K562 (cell line): ENCODE measurements around the gene CNIH3. TPM values are rescaled to one million over a fixed set of nuclear protein-coding genes. Genes with fewer than 3 reads are reported as not detected.
A peak's percentile ranks its signal among the peaks of the same experiment; 100 is the strongest.

Source experiments
- ATAC-seq: fragments of 200-7000 bp; cut with Tn5 transposase; 3 replicates; pipeline ENCODE4 v1.9.1; 2020; ENCODE audit warnings: moderate library complexity
- BruUV-seq: library from RNA; stranded (reverse); fragments of 400-500 nt; replicated peaks from 2 replicates; lab custom pipeline; 2021; lab: Mats Ljungman, UMichigan
- CTCF ChIA-PET: fragments of 300-600 bp; formaldehyde crosslinking; extraction: SDS; loops from one replicate; lab custom pipeline; 2021; ENCODE audit warnings: low intra/inter-chr PET ratio; lab: Yijun Ruan, JAX
- POLR2A ChIA-PET: fragments of 300-600, 350-650 bp; sonication (Branson Sonifier 250); formaldehyde crosslinking; extraction: SDS; loops from one replicate; lab custom pipeline; 2021; ENCODE audit warnings: antibody characterized with exemption, inconsistent platforms; lab: Yijun Ruan, JAX
- DNase-seq, 4 experiments: peaks; one replicate each; pipeline versions ENCODE4 v3.0.0 to v3.0.0-alpha.2; 2011 to 2018; ENCODE audit warnings: low spot score in 3 of 4, mixed read lengths in 3 of 4; ENCODE audit errors: extremely low read depth in 1 of 4
- FAIRE-seq: peaks from 2 replicates; lab custom pipeline; 2011; peaks lifted over from hg19 to GRCh38; lab: Jason Lieb, UNC
- H2AFZ ChIP-seq: 2 replicates; pipeline ENCODE4 v1.6.0; 2011; ENCODE audit warnings: low read depth, low read length, control low read depth, inconsistent platforms
- H3K27ac ChIP-seq: fragments of 200-600 bp; 3 replicates; pipeline ENCODE4 v1.8.0; 2011; ENCODE audit warnings: low read depth, mild to moderate bottlenecking, control low read depth, inconsistent platforms, low read length, moderate library complexity, mixed read lengths; ENCODE audit errors: extremely low read depth
- H3K27me3 ChIP-seq, 2 experiments: fragments of 300-600 bp in 1 of 2; 2 replicates in 1 of 2; 3 replicates in 1 of 2; pipeline versions ENCODE4 v1.6.0 to v1.8.0; 2011; ENCODE audit warnings: inconsistent platforms in 2 of 2, low read length in 2 of 2, mild to moderate bottlenecking in 1 of 2, mixed read lengths in 1 of 2, moderate library complexity in 1 of 2; ENCODE audit not compliant: control insufficient read depth in 2 of 2, insufficient read depth in 2 of 2
- H3K36me3 ChIP-seq: fragments of 300-600 bp; 3 replicates; pipeline ENCODE4 v1.8.0; 2011; ENCODE audit warnings: mild to moderate bottlenecking, low read length, inconsistent platforms; ENCODE audit not compliant: control insufficient read depth, insufficient read depth
- H3K4me1 ChIP-seq, 2 experiments: fragments of 200-600 bp in 1 of 2; replicated peaks in 1 of 2; 2 replicates in 1 of 2; 3 replicates in 1 of 2; pipeline versions ENCODE4 v1.5.1 to v1.8.0; 2011; ENCODE audit warnings: inconsistent platforms in 2 of 2, low read length in 2 of 2, mild to moderate bottlenecking in 1 of 2, mixed read lengths in 1 of 2, moderate library complexity in 1 of 2; ENCODE audit not compliant: control insufficient read depth in 2 of 2, insufficient read depth in 2 of 2
- H3K4me2 ChIP-seq: 2 replicates; pipeline ENCODE4 v1.6.1; 2011; ENCODE audit warnings: low read length, control low read depth, inconsistent platforms, mixed read lengths; ENCODE audit not compliant: insufficient read depth
- H3K4me3 ChIP-seq: fragments of 200-600 bp; sonication (generic), shearing (Covaris generic); 2 replicates; pipeline ENCODE4 v1.5.1; 2016; ENCODE audit warnings: control low read depth, inconsistent platforms
- H3K79me2 ChIP-seq: fragments of 200-600 bp; 3 replicates; pipeline ENCODE4 v1.8.0; 2011; ENCODE audit warnings: low read length, inconsistent platforms; ENCODE audit not compliant: control insufficient read depth, insufficient read depth
- H3K9ac ChIP-seq, 2 experiments: 2 replicates each; pipeline versions ENCODE4 v1.6.0 to v1.6.1; 2011; ENCODE audit warnings: low read depth in 2 of 2, low read length in 2 of 2, control low read depth in 1 of 2, inconsistent platforms in 1 of 2, mild to moderate bottlenecking in 1 of 2, mixed read lengths in 1 of 2; ENCODE audit not compliant: insufficient read depth in 1 of 2
- H3K9me1 ChIP-seq: one replicate; pipeline ENCODE4 v1.6.0; 2011; ENCODE audit warnings: inconsistent platforms, mild to moderate bottlenecking, low read length, moderate library complexity; ENCODE audit not compliant: control insufficient read depth, insufficient read depth
- H3K9me3 ChIP-seq: replicated peaks from 2 replicates; pipeline ENCODE4 v1.5.1; 2011; ENCODE audit warnings: low read depth, low read length, inconsistent platforms; ENCODE audit not compliant: control insufficient read depth, insufficient read depth
- H4K20me1 ChIP-seq: replicated peaks from 2 replicates; pipeline ENCODE4 v1.6.1; 2011; ENCODE audit warnings: low read length, inconsistent platforms, mixed read lengths; ENCODE audit not compliant: control insufficient read depth, insufficient read depth
- ATF1 ChIP-seq, 2 experiments: fragments of 450-650 bp in 1 of 2; IDR thresholded peaks; 2 replicates each; pipeline ENCODE4 v1.6.1; 2016; ENCODE audit warnings: missing compliant biosample characterization in 1 of 2, missing genetic modification characterization in 1 of 2
- CBFA2T3 ChIP-seq: fragments of 450-650 bp; IDR thresholded peaks from 2 replicates; pipeline ENCODE4 v1.6.1; 2017
- FOSL1 ChIP-seq: fragments of 200-800 bp; sonication (Bioruptor generic); conservative IDR thresholded peaks from 2 replicates; pipeline ENCODE4 v1.6.1; 2016; ENCODE audit warnings: missing genetic modification characterization, missing compliant biosample characterization
- GABPB2 ChIP-seq: fragments of 250-450 bp; sonication (Bioruptor Pico); conservative IDR thresholded peaks from 2 replicates; pipeline ENCODE4 v1.5.1; 2021; ENCODE audit warnings: mild to moderate bottlenecking
- HDAC1 ChIP-seq, 2 experiments: fragments of 450-650 bp; IDR thresholded peaks; 2 replicates each; pipeline ENCODE4 v1.6.1; 2016 to 2017; ENCODE audit warnings: inconsistent platforms in 1 of 2, mild to moderate bottlenecking in 1 of 2, moderate library complexity in 1 of 2
- IFI16 ChIP-seq: fragments of 250-450 bp; sonication (Bioruptor Pico); IDR thresholded peaks from 2 replicates; pipeline ENCODE4 v2.1.2; 2022; ENCODE audit warnings: mild to moderate bottlenecking, inconsistent platforms
- KLF16 ChIP-seq: IDR thresholded peaks from 2 replicates; pipeline ENCODE4 v1.6.1; 2016; ENCODE audit warnings: antibody characterized with exemption
- MITF ChIP-seq: IDR thresholded peaks from 2 replicates; pipeline ENCODE4 v1.6.1; 2014; ENCODE audit warnings: antibody characterized with exemption
- RCOR1 ChIP-seq, 2 experiments: IDR thresholded peaks; 2 replicates each; pipeline ENCODE4 v1.6.1; 2012; ENCODE audit warnings: low read depth in 2 of 2, low read length in 2 of 2, borderline replicate concordance in 1 of 2, improper control_type of control experiment in 1 of 2
- ZBTB9 ChIP-seq: fragments of 450-650 bp; formaldehyde crosslinking; IDR thresholded peaks from 2 replicates; pipeline ENCODE4 v1.4.0; 2020; ENCODE audit warnings: mild to moderate bottlenecking, moderate library complexity
- WGBS: fragments of 100-300 bp; shearing (Covaris generic); methylation state at CpG from one replicate; pipeline ENCODE4 v1.1.6; 2016; ENCODE audit warnings: low coverage, mixed read lengths; ENCODE audit not compliant: insufficient coverage; ENCODE audit errors: missing lambda C conversion rate; 5-methylcytosine and 5-hydroxymethylcytosine counted together
- in situ Hi-C: fragments of 300-500 bp; cut with MboI; formaldehyde crosslinking; loops from 4 replicates; pipeline ENCODE4 v1.15.0; 2018; ENCODE audit warnings: inconsistent platforms, mixed read lengths
- intact Hi-C: fragments of 100-400 bp; cut with micrococcal nuclease; formaldehyde crosslinking; loops from 2 replicates; pipeline ENCODE4 v1.14.2; 2022
- polyA plus RNA-seq, 8 experiments: library from polyadenylated mRNA; depleted of rRNA in 4 of 8; stranded (reverse) in 5 of 8; unstranded in 3 of 8; fragments of >200 nt; fragmentation: Nextera tagmentation in 2 of 8; fragmentation: Illumina TruSeq in 1 of 8; extraction: Ambion mirVana in 2 of 8; extraction: Trizol in 1 of 8; gene quantifications; 2 replicates each; pipeline versions ENCODE4 v1.2.1 to v1.2.3, GENCODE V29; 2011 to 2014; ENCODE audit warnings: inconsistent platforms in 1 of 8, missing spikeins in 1 of 8
- total RNA-seq, 7 experiments: library from RNA; depleted of rRNA in 6 of 7; stranded (reverse); fragments of >200 nt in 6 of 7; fragmentation: Illumina TruSeq in 2 of 7; extraction: Trizol in 2 of 7; gene quantifications; 2 replicates each; pipeline versions ENCODE4 v1.2.1 to v1.2.3, GENCODE V29; 2011 to 2021; ENCODE audit warnings: low replicate concordance in 1 of 7
- TF ChIP-seq, protein P1 (sequence below): fragments of 250-450 bp; sonication (Bioruptor Pico); IDR thresholded peaks from 2 replicates; pipeline ENCODE4 v1.8.0; 2022; ENCODE audit warnings: inconsistent platforms, mild to moderate bottlenecking, moderate library complexity, borderline replicate concordance
- TF ChIP-seq, protein P2 (sequence below): fragments of 200-800 bp; sonication (Bioruptor generic); IDR thresholded peaks from 2 replicates; pipeline ENCODE4 v1.6.1; 2017; ENCODE audit warnings: missing genetic modification characterization, missing compliant biosample characterization

The CNIH3 gene
- total and polyA plus RNA-seq, 9 of the 15 experiments (the other 6 are each of a cell fraction or from before 2014, with no cell fraction given), result 0.14 to 1.8 (median 0.79) TPM

DNA sequence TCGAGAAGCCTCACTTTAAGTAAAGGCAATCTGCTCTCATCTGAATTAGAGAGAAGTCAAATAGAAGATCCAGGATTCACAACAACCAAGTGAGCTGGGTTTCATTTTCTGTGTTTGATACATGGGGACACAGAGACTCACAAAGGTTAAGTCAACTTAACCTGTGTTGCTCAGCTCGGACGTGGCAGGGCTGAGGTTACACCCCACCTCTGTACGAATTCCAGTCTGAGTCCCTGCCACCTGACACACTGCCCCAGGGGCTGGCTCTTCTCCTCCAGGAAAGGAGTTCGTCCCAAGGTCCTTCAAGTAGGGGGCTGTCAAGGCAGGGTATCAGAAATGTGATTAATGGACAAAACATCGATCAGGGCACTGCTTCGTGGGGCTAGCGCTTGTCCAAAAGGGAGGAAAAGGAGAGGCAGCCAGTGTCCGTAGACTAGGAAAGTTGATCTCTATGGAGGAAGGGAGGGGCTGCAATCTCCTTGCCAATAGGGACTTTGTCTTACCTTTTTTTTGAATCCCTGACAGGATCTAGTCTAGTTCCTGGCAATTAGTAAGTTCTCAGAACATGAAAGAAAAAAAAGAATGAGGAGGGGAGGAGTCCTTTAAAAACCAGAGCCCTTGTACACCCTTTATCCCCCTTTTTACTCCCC is 116.4 kb downstream of the CNIH3 start (continued):
- no peak for TF ChIP-seq MITF
- TF ChIP-seq, protein P1, sequence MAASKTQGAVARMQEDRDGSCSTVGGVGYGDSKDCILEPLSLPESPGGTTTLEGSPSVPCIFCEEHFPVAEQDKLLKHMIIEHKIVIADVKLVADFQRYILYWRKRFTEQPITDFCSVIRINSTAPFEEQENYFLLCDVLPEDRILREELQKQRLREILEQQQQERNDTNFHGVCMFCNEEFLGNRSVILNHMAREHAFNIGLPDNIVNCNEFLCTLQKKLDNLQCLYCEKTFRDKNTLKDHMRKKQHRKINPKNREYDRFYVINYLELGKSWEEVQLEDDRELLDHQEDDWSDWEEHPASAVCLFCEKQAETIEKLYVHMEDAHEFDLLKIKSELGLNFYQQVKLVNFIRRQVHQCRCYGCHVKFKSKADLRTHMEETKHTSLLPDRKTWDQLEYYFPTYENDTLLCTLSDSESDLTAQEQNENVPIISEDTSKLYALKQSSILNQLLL (CRISPR knock-in tag), result no peak
- TF ChIP-seq GABPB2 (CRISPR knock-in tag), result no peak
- TF ChIP-seq KLF16, result no peak

DNA sequence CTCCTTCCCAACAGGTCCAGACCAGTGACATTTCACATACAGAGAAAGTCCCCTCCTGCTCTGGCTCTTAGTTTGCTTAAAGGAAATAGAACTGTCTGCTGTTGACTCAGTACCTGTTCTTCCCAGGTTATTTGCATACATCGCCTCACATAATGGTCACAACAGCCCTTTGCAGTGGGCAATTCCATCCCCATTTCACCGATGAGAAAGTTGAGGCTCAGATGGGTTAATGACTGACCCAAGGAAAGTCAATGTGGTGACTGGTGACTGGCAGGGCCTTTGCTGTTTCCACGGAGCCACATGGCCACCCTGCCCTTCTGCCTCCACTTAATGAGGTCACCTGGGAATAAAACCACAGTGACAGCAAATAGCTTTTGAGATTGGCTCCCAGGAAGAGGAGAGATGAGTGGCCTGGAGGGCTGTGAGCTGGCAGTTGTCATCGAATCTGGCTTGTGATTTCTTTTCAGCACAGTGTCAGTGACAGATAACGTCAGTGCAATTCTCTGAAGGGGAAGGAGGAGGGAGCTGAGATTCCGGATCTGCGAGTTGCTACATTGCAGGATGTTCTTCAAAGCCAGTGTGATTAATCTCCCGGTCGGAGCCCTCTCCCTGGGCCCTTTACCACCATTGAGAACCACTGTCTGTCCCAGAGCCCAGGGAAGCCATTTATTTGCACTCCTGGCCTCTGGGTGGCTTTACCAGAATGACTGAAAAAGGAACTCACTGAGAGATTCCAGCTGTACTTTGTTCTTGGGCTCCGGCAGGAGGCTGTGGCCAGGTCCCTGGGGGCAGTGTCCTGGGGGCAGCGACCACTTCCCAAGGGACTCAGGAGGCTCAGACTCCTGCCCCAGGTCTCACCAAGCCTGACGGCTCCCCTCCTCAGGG is 117.2 kb downstream of the CNIH3 start:
- Histone ChIP-seq H3K9me1 (no peaks in the 10 kb centered on the region), H3K79me2 (no peaks in the 10 kb centered on the region), H3K4me3 (no peak overlapping the region), H3K9ac (no peak overlapping the region), H2AFZ (no peak overlapping the region), H3K4me1 (no peaks in the 10 kb centered on the region), H3K9me3 (no peaks in the 10 kb centered on the region), H3K27ac (no peak overlapping the region), H3K27me3 (peaks cover 15 to 37% of the 10 kb centered on the region in 2 experiments), H4K20me1 (0 out of 2 replicates have a peak, but pooled peaks cover 2% of the 10 kb centered on the region), H3K4me2 (no peak overlapping the region), H3K36me3 (no peaks in the 10 kb centered on the region)
- FAIRE-seq (peak; percentile 26), DNase-seq (peak in 1 of 4 experiments; percentile 4), ATAC-seq (peak; percentile 16; the same call in 1 of the 3 replicates)
- intact Hi-C loops, result loop anchor here (10.0 kb wide), 1 partner anchor 218 kb away; no protein-coding TSS in a partner anchor
- in situ Hi-C loops, result no loop called here
- WGBS, result 1% methylated on average over 12 of the region's 12 CpGs
- CTCF ChIA-PET, result no interaction called here
- POLR2A ChIA-PET, result interaction anchor here (1.1 to 1.3 kb wide), 2 partner anchors 12 to 22 kb away, joined by 3 read pairs; no protein-coding TSS in a partner anchor
- no TSS peak for BruUV-seq
- TF ChIP-seq IFI16 (CRISPR knock-in tag) (no peak), ZBTB9 (CRISPR knock-in tag) (no peak), CBFA2T3 (peak; percentile 39; the same call in 1 of the 2 replicates), ATF1 (CRISPR knock-in tag; IDR thresholded peaks at IDR 0.05) (no peak), ATF1 (tag; IDR thresholded peaks at IDR 0.05) (0 out of 2 replicates have a peak, but pooled peaks have one; percentile 7), FOSL1 (tag) (peak; percentile 48; the same call in 1 of the 2 replicates), HDAC1 (IDR thresholded peaks at IDR 0.05) (0 out of 4 replicates have a peak, but pooled peaks of 1 of the 2 experiments have one; percentile 16), RCOR1 (IDR thresholded peaks at IDR 0.05; ENCODE audit: borderline replicate concordance in 1 of 2, low read depth in 2 of 2, low read length in 2 of 2) (peak in 1 of 2 experiments; percentile 82; a peak in 2 of 4 replicates)
- TF ChIP-seq, protein P2, sequence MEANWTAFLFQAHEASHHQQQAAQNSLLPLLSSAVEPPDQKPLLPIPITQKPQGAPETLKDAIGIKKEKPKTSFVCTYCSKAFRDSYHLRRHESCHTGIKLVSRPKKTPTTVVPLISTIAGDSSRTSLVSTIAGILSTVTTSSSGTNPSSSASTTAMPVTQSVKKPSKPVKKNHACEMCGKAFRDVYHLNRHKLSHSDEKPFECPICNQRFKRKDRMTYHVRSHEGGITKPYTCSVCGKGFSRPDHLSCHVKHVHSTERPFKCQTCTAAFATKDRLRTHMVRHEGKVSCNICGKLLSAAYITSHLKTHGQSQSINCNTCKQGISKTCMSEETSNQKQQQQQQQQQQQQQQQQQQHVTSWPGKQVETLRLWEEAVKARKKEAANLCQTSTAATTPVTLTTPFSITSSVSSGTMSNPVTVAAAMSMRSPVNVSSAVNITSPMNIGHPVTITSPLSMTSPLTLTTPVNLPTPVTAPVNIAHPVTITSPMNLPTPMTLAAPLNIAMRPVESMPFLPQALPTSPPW (CRISPR knock-in tag), result peak; percentile 44
